ENCODE data around the gene CELF1. TPM values are rescaled to one million over a fixed set of nuclear protein-coding genes. Genes with fewer than 3 reads are reported as not detected.

The CELF1 gene
- total RNA-seq, 3 donors from 2014 or later (not counting 1 experiment from before 2014, with no cell fraction given), result 128 to 168 (median 162) TPM

GRCh38 chr11:47441421-47441820, 111.5 kb downstream of the CELF1 start:
- WGBS (ENCODE audit: insufficient coverage), result 94% methylated on average over 12 of the region's 12 CpGs
- no peak for ATAC-seq

GRCh38 chr11:47440054-47440476, 112.9 kb downstream of the CELF1 start:
- WGBS (ENCODE audit: insufficient coverage), result 76% methylated on average over 2 of the region's 2 CpGs
- H3K27me3 Mint-ChIP-seq (ENCODE audit: low read depth in 2 of 2), result peaks cover 0 to 3% of the 10 kb centered on the region in 2 donors
- intact Hi-C loops (cut with micrococcal nuclease), result no loop called here

More at GRCh38 chr11:47441421-47441820, 111.5 kb downstream of the CELF1 start:
- Histone ChIP-seq H3K9me3 (ENCODE audit: control insufficient read depth, insufficient read depth, low read length) (no peaks in the 10 kb centered on the region), H3K4me1 (ENCODE audit: control insufficient read depth, insufficient read depth, low read length) (no peaks in the 10 kb centered on the region), H3K27ac (ENCODE audit: low read length) (no peak overlapping the region), H3K27me3 (ENCODE audit: control insufficient read depth, insufficient read depth, low read length) (no peaks in the 10 kb centered on the region), H3K4me3 (ENCODE audit: low read length) (no peak overlapping the region), H3K36me3 (ENCODE audit: control insufficient read depth, insufficient read depth, low read length) (no peaks in the 10 kb centered on the region)
- H3K27ac Mint-ChIP-seq, result no peak overlapping the region
- H3K4me3 Mint-ChIP-seq, result no peak overlapping the region
- no peaks in the 10 kb centered on the region for H3K27me3 Mint-ChIP-seq (ENCODE audit: low read depth in 2 of 2)
- no peak for DNase-seq
- H3K4me1 Mint-ChIP-seq, result no peaks in the 10 kb centered on the region
- no peaks in the 10 kb centered on the region for H3K36me3 Mint-ChIP-seq
- no peaks in the 10 kb centered on the region for H3K9me3 Mint-ChIP-seq
- intact Hi-C loops (cut with micrococcal nuclease), result no loop called here
- TF ChIP-seq CTCF (IDR thresholded peaks at IDR 0.05), result no peak

DNA sequence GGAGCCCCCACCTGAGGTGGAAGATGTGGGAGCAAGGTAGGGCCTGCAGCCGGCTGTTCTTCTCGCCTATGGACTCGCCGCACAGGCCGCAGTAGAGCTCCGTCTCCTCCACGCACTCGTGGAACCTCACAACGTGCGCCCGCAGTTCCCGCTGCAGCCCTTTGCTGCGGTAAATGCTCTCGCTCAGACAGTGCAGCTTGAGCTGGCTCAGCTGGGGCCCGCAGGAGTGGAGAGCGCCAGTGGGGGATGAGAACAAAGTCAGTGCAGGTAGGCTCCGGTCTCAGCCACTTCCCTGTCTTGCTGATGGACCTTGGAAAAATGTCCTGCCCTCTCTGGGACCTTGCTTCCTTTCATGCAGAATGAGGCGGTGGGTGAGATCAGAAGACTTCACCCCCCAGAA, 114.2 kb downstream of the CELF1 start:
- H3K4me3 Mint-ChIP-seq, result no peak overlapping the region
- peaks cover 0 to 3% of the 10 kb centered on the region in 2 donors for H3K27me3 Mint-ChIP-seq (ENCODE audit: low read depth in 2 of 2)
- Histone ChIP-seq H3K27me3 (ENCODE audit: control insufficient read depth, insufficient read depth, low read length) (no peaks in the 10 kb centered on the region), H3K27ac (ENCODE audit: low read length) (no peak overlapping the region), H3K9me3 (ENCODE audit: control insufficient read depth, insufficient read depth, low read length) (no peaks in the 10 kb centered on the region), H3K4me1 (ENCODE audit: control insufficient read depth, insufficient read depth, low read length) (no peaks in the 10 kb centered on the region), H3K4me3 (ENCODE audit: low read length) (no peak overlapping the region), H3K36me3 (ENCODE audit: control insufficient read depth, insufficient read depth, low read length) (no peaks in the 10 kb centered on the region)
- TF ChIP-seq CTCF (IDR thresholded peaks at IDR 0.05), result no peak
- no peaks in the 10 kb centered on the region for H3K36me3 Mint-ChIP-seq
- 96% methylated on average over 18 of the region's 18 CpGs for WGBS (ENCODE audit: insufficient coverage)
- ATAC-seq (no peak), DNase-seq (no peak)
- H3K27ac Mint-ChIP-seq, result no peak overlapping the region
- H3K9me3 Mint-ChIP-seq, result no peaks in the 10 kb centered on the region
- no peaks in the 10 kb centered on the region for H3K4me1 Mint-ChIP-seq
- intact Hi-C loops (cut with micrococcal nuclease), result no loop called here

More at GRCh38 chr11:47440054-47440476, 112.9 kb downstream of the CELF1 start:
- H3K36me3 ChIP-seq (ENCODE audit: control insufficient read depth, insufficient read depth, low read length), result no peaks in the 10 kb centered on the region
- no peaks in the 10 kb centered on the region for H3K4me1 Mint-ChIP-seq
- H3K27ac ChIP-seq (ENCODE audit: low read length), result no peak overlapping the region
- ATAC-seq, result no peak
- no peak overlapping the region for H3K27ac Mint-ChIP-seq
- no peak for DNase-seq
- H3K4me1 ChIP-seq (ENCODE audit: control insufficient read depth, insufficient read depth, low read length), result no peaks in the 10 kb centered on the region
- no peak for TF ChIP-seq CTCF (IDR thresholded peaks at IDR 0.05)
- no peaks in the 10 kb centered on the region for H3K27me3 ChIP-seq (ENCODE audit: control insufficient read depth, insufficient read depth, low read length)
- H3K9me3 ChIP-seq (ENCODE audit: control insufficient read depth, insufficient read depth, low read length), result no peaks in the 10 kb centered on the region
- H3K36me3 Mint-ChIP-seq, result no peaks in the 10 kb centered on the region
- no peaks in the 10 kb centered on the region for H3K9me3 Mint-ChIP-seq
- H3K4me3 Mint-ChIP-seq, result no peak overlapping the region
- H3K4me3 ChIP-seq (ENCODE audit: low read length), result no peak overlapping the region

DNA sequence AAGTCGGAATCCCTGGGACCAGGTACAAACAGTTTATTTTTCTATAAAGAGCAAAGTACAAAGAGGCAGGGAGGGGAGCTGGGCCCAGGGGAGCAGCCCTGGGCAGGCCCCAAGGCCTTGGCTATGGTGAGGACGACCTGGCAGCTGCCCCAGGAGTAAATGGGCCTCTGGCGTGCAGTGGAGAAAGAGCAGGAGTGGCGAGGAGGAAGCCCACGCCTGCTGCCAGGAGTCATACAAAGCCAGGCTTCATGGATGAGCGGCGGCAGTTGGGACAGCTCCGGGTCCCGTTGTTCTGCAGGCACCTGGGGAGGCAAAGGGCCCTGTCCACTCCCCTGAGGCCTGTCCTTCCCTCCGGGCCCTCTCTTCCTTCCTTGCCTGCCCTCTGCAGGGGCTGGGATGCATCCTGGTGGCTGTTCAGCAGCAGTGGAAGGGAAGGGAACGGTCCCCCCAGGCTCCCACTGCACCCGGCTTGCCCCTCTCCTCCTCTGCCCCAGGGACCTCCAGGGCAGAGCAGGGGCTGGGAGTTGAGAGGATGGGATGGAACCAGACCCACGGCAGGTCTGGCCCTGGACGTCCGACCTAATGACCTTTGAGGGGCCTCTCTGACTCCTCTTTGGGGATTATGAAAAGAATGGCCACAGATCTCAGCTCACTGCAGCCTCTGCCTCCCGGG, 115.0 kb downstream of the CELF1 start:
- Mint-ChIP-seq H3K4me1 (no peaks in the 10 kb centered on the region), H3K4me3 (no peak overlapping the region), H3K36me3 (no peaks in the 10 kb centered on the region), H3K27ac (no peak overlapping the region), H3K27me3 (ENCODE audit: low read depth in 2 of 2) (peaks cover 0 to 3% of the 10 kb centered on the region in 2 donors), H3K9me3 (no peaks in the 10 kb centered on the region)
- WGBS (ENCODE audit: insufficient coverage), result 87% methylated on average over 16 of the region's 16 CpGs
- TF ChIP-seq CTCF (IDR thresholded peaks at IDR 0.05), result no peak
- no peaks in the 10 kb centered on the region for H3K9me3 ChIP-seq (ENCODE audit: control insufficient read depth, insufficient read depth, low read length)
- ATAC-seq (no peak), DNase-seq (no peak)
- H3K4me1 ChIP-seq (ENCODE audit: control insufficient read depth, insufficient read depth, low read length), result no peaks in the 10 kb centered on the region
- no peak overlapping the region for H3K27ac ChIP-seq (ENCODE audit: low read length)
- no peaks in the 10 kb centered on the region for H3K27me3 ChIP-seq (ENCODE audit: control insufficient read depth, insufficient read depth, low read length)
- H3K4me3 ChIP-seq (ENCODE audit: low read length), result no peak overlapping the region
- no peaks in the 10 kb centered on the region for H3K36me3 ChIP-seq (ENCODE audit: control insufficient read depth, insufficient read depth, low read length)
- intact Hi-C loops (cut with micrococcal nuclease), result no loop called here
